Natural killer cell (primary cell): ENCODE data around the gene OR2G2. TPM values are rescaled to one million over a fixed set of nuclear protein-coding genes. Genes with fewer than 3 reads are reported as not detected.

Source experiments
- ATAC-seq, 3 donors: fragments of 150-1000 bp in 2 of 3; fragments of 200-7000 bp in 1 of 3; cut with Tn5 transposase; 1 replicate in 1 of 3; 2 replicates in 2 of 3; pipeline ENCODE4 v1.10.0; 2021; ENCODE audit warnings: mild to moderate bottlenecking in 2 of 3, moderate library complexity in 2 of 3
- DNase-seq, 2 donors: peaks; one replicate each; pipeline versions ENCODE4 v3.0.0 to v3.0.0-alpha.2; 2013 to 2021; ENCODE audit warnings: mixed read lengths in 1 of 2
- H3K27ac ChIP-seq: one replicate; pipeline ENCODE4 v1.5.1; 2013; ENCODE audit warnings: mild to moderate bottlenecking, low read length
- H3K27me3 ChIP-seq: one replicate; pipeline ENCODE4 v1.6.1; 2013; ENCODE audit warnings: low read length; ENCODE audit not compliant: control insufficient read depth, insufficient read depth
- H3K36me3 ChIP-seq: one replicate; pipeline ENCODE4 v1.6.1; 2013; ENCODE audit warnings: low read length; ENCODE audit not compliant: control insufficient read depth, insufficient read depth
- H3K4me1 ChIP-seq: one replicate; pipeline ENCODE4 v1.6.1; 2013; ENCODE audit warnings: low read length; ENCODE audit not compliant: control insufficient read depth, insufficient read depth
- H3K4me3 ChIP-seq: one replicate; pipeline ENCODE4 v1.5.1; 2013; ENCODE audit warnings: low read length
- H3K9me3 ChIP-seq: one replicate; pipeline ENCODE4 v1.6.1; 2013; ENCODE audit warnings: low read length; ENCODE audit not compliant: control insufficient read depth, insufficient read depth
- H3K27ac Mint-ChIP-seq, 2 donors: one replicate each; pipeline ENCODE4 v1.8.0; 2022; ENCODE audit warnings: mild to moderate bottlenecking in 2 of 2, mixed read lengths in 2 of 2, moderate library complexity in 1 of 2
- H3K27me3 Mint-ChIP-seq, 2 donors: one replicate each; pipeline ENCODE4 v1.8.0; 2022; ENCODE audit warnings: low read depth in 2 of 2, mixed read lengths in 2 of 2
- H3K36me3 Mint-ChIP-seq: one replicate; pipeline ENCODE4 v1.8.0; 2022; ENCODE audit warnings: mixed read lengths
- H3K4me1 Mint-ChIP-seq, 2 donors: one replicate each; pipeline ENCODE4 v1.8.0; 2022; ENCODE audit warnings: mixed read lengths in 2 of 2
- H3K4me3 Mint-ChIP-seq: one replicate; pipeline ENCODE4 v1.8.0; 2022; ENCODE audit warnings: mild to moderate bottlenecking, moderate library complexity, mixed read lengths
- H3K9me3 Mint-ChIP-seq, 2 donors: one replicate each; pipeline ENCODE4 v1.8.0; 2022; ENCODE audit warnings: mixed read lengths in 2 of 2
- WGBS: methylation state at CpG from one replicate; pipeline ENCODE4 v1.1.7; 2013; ENCODE audit warnings: missing lambda C conversion rate; ENCODE audit not compliant: insufficient coverage; 5-methylcytosine and 5-hydroxymethylcytosine counted together
- intact Hi-C: fragments of 100-400 bp; cut with micrococcal nuclease; formaldehyde crosslinking; loops from one replicate; pipeline ENCODE4 v1.14.2; 2022
- total RNA-seq, 4 donors: library from RNA; stranded (reverse); fragments of 120-200 nt in 1 of 4; gene quantifications; one replicate each; pipeline versions ENCODE4 v1.2.3 to v1.2.4, GENCODE V29; 2013 to 2022
- TF ChIP-seq, protein P1 (sequence below): fragments of 200-600 bp; IDR thresholded peaks from one replicate; pipeline ENCODE4 v1.8.0; 2022; ENCODE audit warnings: antibody characterized with exemption

Gene OR2G2
- total RNA-seq, 3 donors from 2014 or later (not counting 1 experiment from before 2014, with no cell fraction given) = not detected

DNA sequence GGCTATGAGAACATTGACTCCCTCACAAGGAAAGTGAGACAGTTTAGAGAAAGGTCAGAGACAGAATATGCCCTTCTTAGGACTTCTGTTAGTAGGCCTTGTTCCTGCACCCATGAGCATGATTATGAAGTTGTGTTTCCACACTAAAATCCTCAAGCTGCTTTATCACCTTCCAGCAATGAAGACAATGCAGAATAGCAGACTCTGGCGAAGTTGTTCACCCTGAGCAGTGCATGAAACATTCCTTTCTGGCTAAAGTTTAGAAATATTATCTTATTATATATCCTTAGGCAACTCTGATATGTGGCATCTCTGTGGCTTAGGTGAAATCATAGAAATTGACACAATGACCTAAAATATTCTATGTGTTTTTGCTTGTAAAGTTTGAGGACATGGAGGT, 13.9 kb upstream of the OR2G2 start:
- Histone ChIP-seq H3K27ac (no peak overlapping the region), H3K27me3 (no peaks in the 10 kb centered on the region), H3K4me1 (no peaks in the 10 kb centered on the region), H3K9me3 (no peaks in the 10 kb centered on the region), H3K4me3 (no peak overlapping the region), H3K36me3 (no peaks in the 10 kb centered on the region)
- Mint-ChIP-seq H3K4me3 (no peak overlapping the region), H3K4me1 (no peaks in the 10 kb centered on the region), H3K9me3 (peaks cover 4 to 6% of the 10 kb centered on the region in 2 donors), H3K36me3 (no peaks in the 10 kb centered on the region), H3K27ac (no peak overlapping the region), H3K27me3 (no peaks in the 10 kb centered on the region)
- intact Hi-C loops = no loop called here
- ATAC-seq (no peak), DNase-seq (no peak)
- TF ChIP-seq, protein P1, sequence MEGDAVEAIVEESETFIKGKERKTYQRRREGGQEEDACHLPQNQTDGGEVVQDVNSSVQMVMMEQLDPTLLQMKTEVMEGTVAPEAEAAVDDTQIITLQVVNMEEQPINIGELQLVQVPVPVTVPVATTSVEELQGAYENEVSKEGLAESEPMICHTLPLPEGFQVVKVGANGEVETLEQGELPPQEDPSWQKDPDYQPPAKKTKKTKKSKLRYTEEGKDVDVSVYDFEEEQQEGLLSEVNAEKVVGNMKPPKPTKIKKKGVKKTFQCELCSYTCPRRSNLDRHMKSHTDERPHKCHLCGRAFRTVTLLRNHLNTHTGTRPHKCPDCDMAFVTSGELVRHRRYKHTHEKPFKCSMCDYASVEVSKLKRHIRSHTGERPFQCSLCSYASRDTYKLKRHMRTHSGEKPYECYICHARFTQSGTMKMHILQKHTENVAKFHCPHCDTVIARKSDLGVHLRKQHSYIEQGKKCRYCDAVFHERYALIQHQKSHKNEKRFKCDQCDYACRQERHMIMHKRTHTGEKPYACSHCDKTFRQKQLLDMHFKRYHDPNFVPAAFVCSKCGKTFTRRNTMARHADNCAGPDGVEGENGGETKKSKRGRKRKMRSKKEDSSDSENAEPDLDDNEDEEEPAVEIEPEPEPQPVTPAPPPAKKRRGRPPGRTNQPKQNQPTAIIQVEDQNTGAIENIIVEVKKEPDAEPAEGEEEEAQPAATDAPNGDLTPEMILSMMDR = no peak
- WGBS = 100% methylated on average over 1 of the region's 1 CpG

DNA sequence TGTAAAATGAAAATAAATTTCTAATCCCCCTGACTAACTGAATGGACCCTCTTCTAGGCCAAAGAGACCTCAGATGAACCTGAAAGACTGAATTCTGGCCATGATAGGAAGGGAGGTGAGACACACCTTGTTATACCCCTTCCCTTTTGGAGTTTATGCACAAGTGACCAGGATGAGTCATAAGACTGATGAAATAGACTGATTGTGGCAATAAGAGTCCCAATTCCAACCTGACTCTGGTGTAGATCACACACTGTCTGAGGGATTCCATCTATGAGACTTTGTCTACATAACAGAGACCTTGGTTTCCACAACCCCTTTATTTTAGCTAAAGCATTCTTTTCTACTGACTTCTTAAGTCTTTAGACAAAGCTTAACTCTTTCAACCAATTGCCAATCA, 13.5 kb upstream of the OR2G2 start:
- H3K4me1 ChIP-seq = no peaks in the 10 kb centered on the region
- no peaks in the 10 kb centered on the region for H3K9me3 ChIP-seq
- intact Hi-C loops = loop anchor here (5.0 kb wide), 1 partner anchor 202 kb away; no protein-coding TSS in a partner anchor
- DNase-seq (no peak), ATAC-seq (no peak)
- H3K27me3 ChIP-seq = no peaks in the 10 kb centered on the region
- H3K4me3 ChIP-seq = no peak overlapping the region
- H3K4me1 Mint-ChIP-seq = no peaks in the 10 kb centered on the region
- no peak overlapping the region for H3K27ac Mint-ChIP-seq
- H3K4me3 Mint-ChIP-seq = no peak overlapping the region
- TF ChIP-seq, protein P1 = no peak
- no peaks in the 10 kb centered on the region for H3K36me3 ChIP-seq
- H3K9me3 Mint-ChIP-seq = peaks cover 4 to 6% of the 10 kb centered on the region in 2 donors
- H3K27ac ChIP-seq = no peak overlapping the region
- no peaks in the 10 kb centered on the region for H3K27me3 Mint-ChIP-seq
- H3K36me3 Mint-ChIP-seq = no peaks in the 10 kb centered on the region

DNA sequence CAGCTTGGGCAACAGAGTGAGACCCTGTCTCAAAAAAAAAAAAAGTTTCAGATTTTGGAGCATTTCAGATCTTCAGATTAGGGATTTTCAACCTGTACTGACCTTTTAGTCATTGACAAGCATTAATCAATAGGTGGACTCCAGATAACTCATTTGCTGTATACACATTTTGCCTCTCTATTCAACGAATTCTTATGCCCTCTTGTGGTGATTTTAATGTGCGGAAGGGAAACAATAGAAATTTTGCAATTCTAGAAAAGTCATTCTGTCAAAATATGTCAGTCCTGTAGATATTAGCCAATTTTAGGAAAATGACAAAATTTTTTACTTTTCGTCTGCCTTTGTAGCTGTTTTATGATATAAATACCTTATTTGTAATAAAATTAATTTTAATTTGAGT, 11.6 kb upstream of the OR2G2 start:
- TF ChIP-seq, protein P1 = no peak
- Mint-ChIP-seq H3K4me3 (no peak overlapping the region), H3K27ac (no peak overlapping the region), H3K36me3 (no peaks in the 10 kb centered on the region), H3K27me3 (no peaks in the 10 kb centered on the region), H3K9me3 (no peaks in the 10 kb centered on the region), H3K4me1 (no peaks in the 10 kb centered on the region)
- WGBS = 33% methylated on average over 1 of the region's 3 CpGs
- Histone ChIP-seq H3K27ac (no peak overlapping the region), H3K4me1 (no peaks in the 10 kb centered on the region), H3K4me3 (no peak overlapping the region), H3K9me3 (no peaks in the 10 kb centered on the region), H3K36me3 (no peaks in the 10 kb centered on the region), H3K27me3 (no peaks in the 10 kb centered on the region)
- DNase-seq = peak in 1 of 2 donors; percentile 7
- no peak for ATAC-seq
- intact Hi-C loops = loop anchor here (1.0 to 5.0 kb wide), 2 partner anchors 186 to 204 kb away; no protein-coding TSS in a partner anchor

DNA sequence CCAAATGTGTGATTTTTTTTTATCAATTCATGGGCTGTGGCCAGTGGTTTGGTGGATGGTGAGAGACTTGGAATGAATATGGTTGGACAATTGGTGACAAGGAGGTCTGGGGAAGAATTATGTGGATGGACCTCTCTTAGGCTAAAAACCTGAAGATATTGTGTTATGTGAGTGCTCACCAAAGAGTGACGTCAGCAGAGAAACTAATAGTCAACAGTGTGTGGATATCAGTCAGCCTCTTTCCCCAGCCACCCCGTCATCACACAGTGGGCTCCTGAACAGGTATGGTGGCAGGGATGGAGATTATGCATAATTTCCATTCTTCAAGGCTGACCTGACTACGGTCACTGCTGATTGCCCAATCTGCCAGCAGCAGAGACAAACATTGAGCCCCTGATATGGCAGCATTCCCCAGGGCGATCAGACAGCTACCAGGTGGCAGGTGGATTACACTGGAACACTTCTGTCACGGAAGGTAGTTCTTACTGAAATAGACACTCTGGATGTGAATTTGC, 9.2 kb upstream of the OR2G2 start:
- Mint-ChIP-seq H3K36me3 (no peaks in the 10 kb centered on the region), H3K4me1 (no peaks in the 10 kb centered on the region), H3K9me3 (no peaks in the 10 kb centered on the region), H3K27me3 (peaks cover 0 to 2% of the 10 kb centered on the region in 2 donors), H3K27ac (no peak overlapping the region), H3K4me3 (no peak overlapping the region)
- Histone ChIP-seq H3K27ac (no peak overlapping the region), H3K4me3 (no peak overlapping the region), H3K27me3 (no peaks in the 10 kb centered on the region), H3K9me3 (no peaks in the 10 kb centered on the region), H3K4me1 (no peaks in the 10 kb centered on the region), H3K36me3 (no peaks in the 10 kb centered on the region)
- TF ChIP-seq, protein P1 = no peak
- intact Hi-C loops = loop anchor here (5.0 kb wide), 1 partner anchor 207 kb away; no protein-coding TSS in a partner anchor
- 91% methylated on average over 5 of the region's 5 CpGs for WGBS
- no peak for DNase-seq
- peak in 1 of 3 donors; percentile 17 for ATAC-seq
